Neural cell (in vitro differentiated cells): ENCODE results near the gene PIGA.

Source experiments
- POLR2AphosphoS5 ChIP-seq: IDR thresholded peaks from 2 replicates; pipeline ENCODE4 v1.6.1; 2012
- RAD21 ChIP-seq: fragments of 450-650 bp; conservative IDR thresholded peaks from 2 replicates; pipeline ENCODE4 v1.6.1; 2014; ENCODE audit warnings: antibody characterized with exemption, mild to moderate bottlenecking, moderate library complexity
- TF ChIP-seq, protein P1 (sequence below): fragments of 450-650 bp; IDR thresholded peaks from 2 replicates; pipeline ENCODE4 v1.5.1; 2014; ENCODE audit warnings: antibody characterized with exemption, mild to moderate bottlenecking, moderate library complexity; ENCODE audit not compliant: poor library complexity, severe bottlenecking
- TF ChIP-seq, protein P2 (sequence below): IDR thresholded peaks from 2 replicates; pipeline ENCODE4 v1.6.1; 2012; ENCODE audit warnings: borderline replicate concordance

DNA sequence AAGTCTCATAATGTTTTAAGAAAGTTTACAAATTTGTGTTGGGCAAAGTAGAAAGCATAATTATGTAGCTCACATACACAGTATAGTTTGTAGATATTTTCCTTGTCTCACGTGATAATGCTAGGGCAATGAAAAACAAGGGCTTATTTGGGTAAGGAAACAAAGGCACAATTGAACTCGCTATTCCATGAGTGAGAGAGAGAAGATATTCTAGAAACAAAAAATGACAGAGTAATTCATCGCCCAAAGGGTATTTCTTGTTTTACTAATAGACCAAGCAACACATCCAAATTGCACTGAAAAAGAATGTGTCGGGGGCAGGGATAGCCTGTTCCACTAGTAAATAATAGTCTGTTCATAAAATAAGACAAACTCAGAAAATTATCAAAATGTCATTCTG is 16.2 kb downstream of the PIGA start:
- TF ChIP-seq, protein P1, sequence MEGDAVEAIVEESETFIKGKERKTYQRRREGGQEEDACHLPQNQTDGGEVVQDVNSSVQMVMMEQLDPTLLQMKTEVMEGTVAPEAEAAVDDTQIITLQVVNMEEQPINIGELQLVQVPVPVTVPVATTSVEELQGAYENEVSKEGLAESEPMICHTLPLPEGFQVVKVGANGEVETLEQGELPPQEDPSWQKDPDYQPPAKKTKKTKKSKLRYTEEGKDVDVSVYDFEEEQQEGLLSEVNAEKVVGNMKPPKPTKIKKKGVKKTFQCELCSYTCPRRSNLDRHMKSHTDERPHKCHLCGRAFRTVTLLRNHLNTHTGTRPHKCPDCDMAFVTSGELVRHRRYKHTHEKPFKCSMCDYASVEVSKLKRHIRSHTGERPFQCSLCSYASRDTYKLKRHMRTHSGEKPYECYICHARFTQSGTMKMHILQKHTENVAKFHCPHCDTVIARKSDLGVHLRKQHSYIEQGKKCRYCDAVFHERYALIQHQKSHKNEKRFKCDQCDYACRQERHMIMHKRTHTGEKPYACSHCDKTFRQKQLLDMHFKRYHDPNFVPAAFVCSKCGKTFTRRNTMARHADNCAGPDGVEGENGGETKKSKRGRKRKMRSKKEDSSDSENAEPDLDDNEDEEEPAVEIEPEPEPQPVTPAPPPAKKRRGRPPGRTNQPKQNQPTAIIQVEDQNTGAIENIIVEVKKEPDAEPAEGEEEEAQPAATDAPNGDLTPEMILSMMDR: no peak
- TF ChIP-seq RAD21 (no peak), POLR2AphosphoS5 (no peak)
- TF ChIP-seq, protein P2, sequence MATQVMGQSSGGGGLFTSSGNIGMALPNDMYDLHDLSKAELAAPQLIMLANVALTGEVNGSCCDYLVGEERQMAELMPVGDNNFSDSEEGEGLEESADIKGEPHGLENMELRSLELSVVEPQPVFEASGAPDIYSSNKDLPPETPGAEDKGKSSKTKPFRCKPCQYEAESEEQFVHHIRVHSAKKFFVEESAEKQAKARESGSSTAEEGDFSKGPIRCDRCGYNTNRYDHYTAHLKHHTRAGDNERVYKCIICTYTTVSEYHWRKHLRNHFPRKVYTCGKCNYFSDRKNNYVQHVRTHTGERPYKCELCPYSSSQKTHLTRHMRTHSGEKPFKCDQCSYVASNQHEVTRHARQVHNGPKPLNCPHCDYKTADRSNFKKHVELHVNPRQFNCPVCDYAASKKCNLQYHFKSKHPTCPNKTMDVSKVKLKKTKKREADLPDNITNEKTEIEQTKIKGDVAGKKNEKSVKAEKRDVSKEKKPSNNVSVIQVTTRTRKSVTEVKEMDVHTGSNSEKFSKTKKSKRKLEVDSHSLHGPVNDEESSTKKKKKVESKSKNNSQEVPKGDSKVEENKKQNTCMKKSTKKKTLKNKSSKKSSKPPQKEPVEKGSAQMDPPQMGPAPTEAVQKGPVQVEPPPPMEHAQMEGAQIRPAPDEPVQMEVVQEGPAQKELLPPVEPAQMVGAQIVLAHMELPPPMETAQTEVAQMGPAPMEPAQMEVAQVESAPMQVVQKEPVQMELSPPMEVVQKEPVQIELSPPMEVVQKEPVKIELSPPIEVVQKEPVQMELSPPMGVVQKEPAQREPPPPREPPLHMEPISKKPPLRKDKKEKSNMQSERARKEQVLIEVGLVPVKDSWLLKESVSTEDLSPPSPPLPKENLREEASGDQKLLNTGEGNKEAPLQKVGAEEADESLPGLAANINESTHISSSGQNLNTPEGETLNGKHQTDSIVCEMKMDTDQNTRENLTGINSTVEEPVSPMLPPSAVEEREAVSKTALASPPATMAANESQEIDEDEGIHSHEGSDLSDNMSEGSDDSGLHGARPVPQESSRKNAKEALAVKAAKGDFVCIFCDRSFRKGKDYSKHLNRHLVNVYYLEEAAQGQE: no peak
